GM23248 (cell line): ENCODE measurements around the gene GPX3.

Source experiments
- EZH2 ChIP-seq: fragments of 200-600 bp; sonication (generic); IDR thresholded peaks from 2 replicates; pipeline ENCODE4 v1.6.1; 2018; ENCODE audit warnings: antibody characterized with exemption, mild to moderate bottlenecking; ENCODE audit not compliant: insufficient read depth, poor library complexity, severe bottlenecking
- EZH2phosphoT487 ChIP-seq: fragments of 200-600 bp; sonication (generic); IDR thresholded peaks from 2 replicates; pipeline ENCODE4 v1.6.1; 2018; ENCODE audit warnings: antibody characterized with exemption, moderate library complexity, mild to moderate bottlenecking, low read depth; ENCODE audit not compliant: insufficient read depth

GRCh38 chr5:151006704-151007334 is 13.6 kb upstream of the GPX3 start:
- TF ChIP-seq EZH2 (no peak), EZH2phosphoT487 (no peak)
